GM19397 (cell line): ENCODE measurements around the gene PLEKHH1.
"Not testable (repeated sequence)": the region's sequence is repeated elsewhere in the genome, so short reads cannot be mapped to it uniquely, and the experiment has no call there.

Experiments
- ATAC-seq: cut with Tn5 transposase; IDR thresholded peaks from one replicate; pipeline ENCODE4 v1.9.1; 2021; ENCODE audit warnings: mild to moderate bottlenecking, moderate library complexity; ENCODE audit not compliant: unreplicated experiment

PLEKHH1 gene

GRCh38 chr14:67579636-67580035, 46.5 kb downstream of the PLEKHH1 start:
- no peak for ATAC-seq

- no peak for ATAC-seq
Measured at GRCh38 chr14:67580336-67581171, 47.5 kb downstream of the PLEKHH1 start.

- no peak for ATAC-seq
Measured at GRCh38 chr14:67581643-67582042, 48.6 kb downstream of the PLEKHH1 start.

GRCh38 chr14:67582061-67582460, 49.0 kb downstream of the PLEKHH1 start:
- ATAC-seq: no peak

DNA sequence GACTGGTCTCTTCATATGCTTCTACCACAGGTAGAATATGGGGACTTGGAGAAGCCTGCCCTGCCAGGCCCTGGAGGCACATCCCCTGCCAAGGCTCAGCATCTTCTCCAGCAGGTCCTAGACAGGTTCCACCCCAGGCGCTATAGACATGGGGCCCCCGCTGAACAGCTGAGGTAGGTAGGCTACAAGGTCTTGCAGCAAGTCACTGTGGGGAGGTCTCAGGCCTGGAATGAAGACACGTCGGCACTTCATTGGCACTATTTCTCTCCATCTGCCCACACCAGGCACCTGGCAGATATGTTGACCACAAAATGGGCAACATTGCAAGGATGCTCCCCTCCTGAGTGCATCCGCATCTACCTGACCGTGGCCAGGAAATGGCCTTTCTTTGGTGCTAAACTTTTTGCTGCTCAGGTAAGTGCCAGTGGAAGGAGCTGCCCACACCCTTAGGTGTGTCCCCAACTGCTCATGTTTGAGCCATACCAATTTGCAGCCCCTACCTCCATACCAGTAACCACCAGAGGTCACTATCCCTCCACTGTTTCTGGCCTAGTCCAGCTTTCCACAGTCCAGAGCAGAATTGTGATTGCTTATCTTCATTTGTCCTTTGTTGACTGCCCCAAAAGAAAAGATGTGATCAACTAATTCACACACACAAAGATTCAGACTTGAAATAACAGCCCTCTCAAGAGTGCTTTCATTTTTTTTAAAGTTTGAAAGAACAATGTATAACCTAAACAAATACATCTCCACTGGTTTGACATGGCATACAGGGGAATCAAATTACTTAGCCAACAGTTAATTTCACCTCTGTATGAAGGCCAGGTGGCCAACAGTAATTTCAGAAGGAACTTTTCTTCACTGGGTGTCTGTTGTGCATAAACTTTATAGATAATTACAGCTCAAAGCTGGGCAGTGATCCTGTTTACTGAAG, 50.9 kb downstream of the PLEKHH1 start:
- no peak for ATAC-seq

DNA sequence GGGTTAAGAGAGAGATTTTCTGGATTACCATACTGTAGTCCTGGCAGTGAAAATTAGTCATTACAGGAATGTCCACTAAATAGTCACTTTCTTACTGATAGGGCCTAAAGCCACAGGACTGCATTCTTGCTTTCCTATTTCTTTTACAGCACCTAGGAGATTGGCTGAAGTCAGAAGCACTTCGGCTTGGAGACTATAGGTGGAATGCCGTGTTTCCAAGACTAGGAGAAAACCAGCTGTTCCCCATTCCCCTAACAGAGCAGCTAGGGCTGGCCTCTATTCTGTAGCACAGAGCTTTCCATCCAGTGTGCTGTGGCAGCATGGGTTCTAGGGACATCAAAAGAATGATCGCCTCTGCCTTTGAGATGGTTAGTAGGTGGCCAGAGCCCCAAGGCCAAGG, 51.9 kb downstream of the PLEKHH1 start:
- no peak for ATAC-seq

DNA sequence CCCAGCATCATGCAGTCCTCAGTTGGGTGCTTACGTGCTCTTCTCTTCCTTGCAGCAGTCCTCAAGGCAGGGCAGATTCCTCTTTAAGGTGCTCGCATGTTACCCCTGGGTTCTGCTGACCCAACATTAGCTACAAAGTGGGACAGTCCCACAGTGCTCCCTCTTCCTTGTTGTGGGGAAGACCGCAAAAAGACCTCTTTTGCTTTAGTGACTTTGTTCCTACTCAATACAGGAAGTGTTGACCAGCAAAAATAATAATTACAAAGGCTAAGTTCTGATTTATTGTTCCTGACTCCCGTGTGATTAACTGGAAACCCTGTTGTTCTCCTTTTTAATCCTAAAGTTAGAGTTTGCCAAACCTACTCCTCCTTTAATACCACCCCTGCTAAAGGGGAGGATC, 53.3 kb downstream of the PLEKHH1 start:
- ATAC-seq: no peak

GRCh38 chr14:67589204-67589770, 56.2 kb downstream of the PLEKHH1 start:
- no peak for ATAC-seq

DNA sequence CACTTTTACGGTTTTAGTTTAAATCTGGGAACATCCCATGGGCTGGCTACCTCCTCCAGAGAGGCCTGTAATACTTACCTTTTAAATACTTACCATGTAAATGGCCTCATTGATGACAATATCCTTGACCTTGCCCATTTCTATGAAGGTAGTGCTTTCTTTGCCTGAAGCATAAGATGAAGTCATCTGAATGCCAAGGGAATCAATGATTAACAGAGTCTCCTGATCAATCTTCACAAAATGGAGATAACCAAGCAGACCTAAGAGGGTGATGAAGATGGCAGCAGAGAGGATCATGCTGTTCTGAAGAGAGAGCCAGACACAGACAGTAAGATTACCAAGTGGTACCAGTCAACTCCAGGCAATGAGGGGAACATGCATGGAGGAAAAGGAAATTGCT, 60.6 kb downstream of the PLEKHH1 start:
- ATAC-seq: not testable (repeated sequence)

GRCh38 chr14:67595392-67595791, 62.3 kb downstream of the PLEKHH1 start:
- no peak for ATAC-seq

- peak; percentile 92 for ATAC-seq
Measured at GRCh38 chr14:67599698-67600561, 66.8 kb downstream of the PLEKHH1 start, which contains the start of gene PIGH. Gene PIGH (minus strand): TSS chr14:67600268. CDS start chr14:67600203, 65 bp downstream.

- ATAC-seq: not testable (repeated sequence)
Measured at GRCh38 chr14:67600562-67600974, 67.5 kb downstream of the PLEKHH1 start.

GRCh38 chr14:67602076-67602475, 69.0 kb downstream of the PLEKHH1 start:
- no peak for ATAC-seq

- ATAC-seq: peak; percentile 70
Measured at GRCh38 chr14:67602995-67603545, 70.0 kb downstream of the PLEKHH1 start.

DNA sequence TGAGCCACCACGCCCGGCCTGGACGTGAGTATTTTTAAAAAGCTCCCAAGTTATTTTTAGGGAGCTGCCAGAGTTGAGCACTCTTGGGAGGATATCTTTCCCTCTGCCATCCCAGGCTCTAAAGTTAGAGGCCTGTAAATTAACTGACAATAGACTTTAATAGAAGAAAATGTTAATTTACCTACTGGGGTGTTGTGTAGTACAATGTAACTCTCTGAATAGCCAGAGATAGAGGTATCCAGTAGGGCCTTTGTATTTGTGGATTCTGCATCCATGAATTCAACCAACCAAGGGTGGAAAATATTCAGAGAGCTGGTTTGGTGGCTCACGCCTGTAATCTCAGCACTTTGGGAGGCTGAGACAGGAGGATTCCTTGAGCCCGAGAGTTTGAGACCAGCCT, 74.6 kb downstream of the PLEKHH1 start:
- no peak for ATAC-seq

GRCh38 chr14:67609642-67610310, 76.7 kb downstream of the PLEKHH1 start:
- ATAC-seq: no peak

DNA sequence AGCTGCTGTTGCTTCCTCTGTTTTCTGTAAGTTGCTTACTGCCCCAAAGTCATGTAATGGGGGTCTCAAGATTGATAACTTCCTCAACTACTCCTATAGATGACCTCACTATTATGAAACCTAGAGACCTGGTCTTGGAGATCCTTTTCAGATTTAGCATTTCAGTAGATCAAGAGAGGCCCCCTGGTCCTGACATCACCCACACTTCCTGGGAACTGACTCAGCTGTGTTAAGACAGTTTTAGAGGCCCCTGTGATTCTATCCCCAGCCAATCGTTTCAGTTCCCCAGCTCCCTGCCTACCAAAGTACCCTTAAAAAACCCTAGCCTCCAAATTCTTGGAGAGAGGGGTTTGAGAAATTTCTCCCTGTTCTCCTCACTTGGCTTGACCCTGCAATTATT, 77.4 kb downstream of the PLEKHH1 start:
- ATAC-seq: no peak

DNA sequence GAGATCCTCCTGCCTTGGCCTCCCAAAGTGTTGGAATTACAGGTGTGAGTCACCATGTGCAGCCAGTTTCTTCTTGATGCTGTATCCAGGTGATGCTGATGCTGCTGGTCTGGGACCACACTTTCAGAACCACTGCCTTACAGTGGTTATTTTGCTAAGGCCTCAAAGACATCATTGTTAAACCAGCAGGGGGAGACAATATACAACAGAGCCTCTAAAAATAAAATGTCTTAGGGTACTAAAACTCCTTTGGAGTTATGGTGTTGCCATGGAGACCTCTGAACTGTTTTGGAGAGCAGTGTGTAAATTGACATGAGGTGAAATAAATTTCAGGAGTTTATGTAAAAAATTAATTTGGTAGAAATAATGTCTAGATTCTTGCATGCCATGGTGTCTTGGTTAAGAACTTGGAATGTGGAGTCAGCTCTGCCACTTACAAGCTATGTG, 85.5 kb downstream of the PLEKHH1 start:
- no peak for ATAC-seq

DNA sequence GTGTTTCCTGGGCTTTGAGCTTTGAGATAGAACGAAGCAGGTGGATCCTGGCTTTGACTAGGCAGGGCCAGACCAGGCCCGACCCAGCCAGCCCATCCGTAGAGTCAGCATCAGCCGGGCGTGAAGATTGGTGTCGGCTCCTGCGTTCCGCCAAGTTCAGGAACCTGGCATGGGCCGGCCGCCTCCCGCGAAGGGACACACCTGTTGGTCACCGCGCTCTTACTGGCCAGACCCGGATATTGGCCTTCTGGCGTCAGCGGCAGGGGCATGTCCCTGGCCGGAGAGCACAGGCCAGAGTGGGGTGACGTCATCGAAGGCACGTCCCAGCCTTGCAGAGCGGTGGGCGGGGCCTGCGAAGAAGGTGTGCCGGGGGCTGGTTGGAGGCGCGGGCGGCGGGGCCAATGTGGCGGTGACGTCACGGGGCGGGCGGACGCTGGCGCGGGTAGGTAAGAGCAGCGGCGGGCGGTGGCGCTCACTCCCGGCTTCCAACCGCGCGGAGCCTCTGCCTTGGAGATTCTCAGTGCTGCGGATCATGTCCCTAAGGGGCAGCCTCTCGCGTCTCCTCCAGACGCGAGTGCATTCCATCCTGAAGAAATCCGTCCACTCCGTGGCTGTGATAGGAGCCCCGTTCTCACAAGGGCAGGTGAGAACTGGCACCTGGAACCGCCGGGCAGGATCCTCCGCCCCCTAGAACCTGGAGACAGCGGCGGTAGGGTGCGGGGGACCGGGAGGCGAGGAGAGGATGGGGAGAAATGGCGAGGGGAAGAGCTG, 86.5 kb downstream of the PLEKHH1 start, which contains the start of gene ARG2:
TSS of gene ARG2 (plus strand) at position 475 of the 771 bp plus-strand sequence. CDS start at position 533, 58 bp downstream.
- ATAC-seq: peak; percentile 96
